ENCODE data around the gene PRLH.
"Not testable (repeated sequence)": the region's sequence is repeated elsewhere in the genome, so short reads cannot be mapped to it uniquely, and the experiment has no call there.

Gene PRLH

DNA sequence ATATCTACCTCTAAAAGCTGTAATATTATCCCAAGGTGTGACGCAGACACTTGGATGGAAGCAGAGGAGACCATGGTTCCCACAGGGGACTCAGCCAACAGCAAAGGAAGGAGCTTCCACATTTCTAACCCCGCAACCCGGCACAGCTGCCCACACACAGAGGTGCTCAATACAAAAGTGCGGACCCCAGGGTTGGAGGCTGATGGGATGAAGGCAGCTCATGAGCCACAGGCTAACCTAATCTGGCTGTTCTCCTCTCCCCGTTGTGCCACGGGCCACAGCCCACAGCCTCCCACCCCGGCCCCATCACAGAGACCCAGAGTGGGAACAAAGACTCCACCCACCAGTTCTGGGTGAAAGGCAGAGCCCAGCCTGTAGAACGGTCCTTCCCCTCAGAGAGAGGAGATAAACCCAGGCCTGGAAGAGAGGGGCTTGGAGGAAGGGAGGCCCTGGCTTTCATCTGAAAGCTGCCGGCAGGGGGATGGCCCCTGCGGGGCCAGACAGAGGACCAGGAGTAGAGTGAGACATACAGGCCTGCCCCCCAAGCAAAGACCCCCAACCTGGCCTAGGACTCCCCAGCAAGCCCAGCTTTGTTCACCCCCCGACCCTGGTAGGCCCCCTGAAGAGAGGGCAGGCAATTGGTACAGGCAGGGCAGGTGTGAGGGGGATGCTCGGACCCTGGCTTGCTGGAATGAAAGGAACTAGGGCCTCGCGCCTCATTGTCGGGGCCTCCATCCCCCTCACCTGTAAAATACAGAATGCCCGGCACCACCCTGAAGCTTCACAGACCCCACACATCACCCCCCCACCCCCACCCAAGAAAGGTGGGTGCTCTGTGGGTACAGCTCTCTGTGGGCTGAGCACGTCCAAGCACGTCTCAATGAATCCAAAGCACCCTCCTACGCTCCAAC, 17.3 kb downstream of the PRLH start:
- DNase-seq = no peak

DNA sequence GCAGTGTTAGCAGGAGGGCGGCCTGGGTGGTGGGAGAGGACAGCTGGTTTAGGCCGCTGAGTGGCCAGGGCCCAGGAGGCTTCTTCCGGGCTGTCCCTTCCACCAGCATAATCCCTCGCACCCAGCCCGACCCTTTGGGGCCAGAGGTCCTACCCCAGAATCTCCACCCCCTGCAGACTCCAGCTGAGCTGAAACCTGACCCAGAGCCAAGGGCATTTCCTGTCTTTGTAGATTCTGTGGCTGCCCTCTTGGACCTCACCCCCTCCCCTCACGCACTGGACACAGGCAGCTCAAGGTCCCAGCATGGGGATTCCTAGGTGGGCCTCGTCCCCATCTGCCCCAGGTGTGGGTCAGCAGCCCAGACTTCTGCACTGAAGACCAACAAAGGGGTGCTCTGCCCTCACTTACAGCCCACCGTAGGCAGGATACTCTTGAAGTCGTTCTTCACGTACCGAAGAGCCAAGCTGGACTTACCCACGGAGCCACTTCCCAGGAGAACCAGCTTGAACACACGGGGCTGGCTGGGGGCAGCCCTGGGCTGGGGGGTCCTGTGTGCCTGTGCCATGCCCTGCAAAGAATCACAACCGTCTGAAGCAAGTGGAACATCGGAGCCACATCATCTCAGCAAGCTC, 19.3 kb downstream of the PRLH start:
- DNase-seq = no peak

DNA sequence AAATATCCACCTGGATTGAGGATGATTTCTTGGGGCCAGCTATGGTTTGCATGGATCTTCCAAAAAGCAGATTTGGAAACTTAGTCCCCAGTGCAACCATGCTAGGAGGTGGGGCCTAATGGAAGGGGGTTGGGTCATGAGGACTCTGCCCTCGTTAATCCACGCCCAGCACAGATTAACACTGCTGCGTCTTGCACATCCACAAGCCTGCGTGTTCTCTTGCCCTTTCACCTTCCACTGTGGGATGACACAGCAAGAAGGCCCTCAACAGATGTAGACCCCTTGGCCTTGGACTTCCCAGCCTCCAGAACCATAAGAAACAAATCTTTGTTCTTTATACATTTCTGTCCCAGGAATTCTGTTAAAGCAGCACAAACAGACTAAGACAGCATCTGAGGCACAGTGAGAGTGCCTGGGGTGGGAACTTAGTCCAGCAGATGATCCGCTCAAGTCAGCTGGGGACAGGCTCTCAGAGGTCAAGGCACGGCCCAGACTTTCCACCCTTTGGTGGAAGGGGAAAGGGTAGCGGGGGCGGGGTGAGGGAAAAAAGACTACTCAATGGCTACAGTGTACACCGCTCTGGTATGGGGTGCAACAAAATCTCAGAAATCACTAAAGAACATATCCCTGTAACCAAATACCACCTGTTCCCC, 21.8 kb downstream of the PRLH start:
- DNase-seq = no peak

DNA sequence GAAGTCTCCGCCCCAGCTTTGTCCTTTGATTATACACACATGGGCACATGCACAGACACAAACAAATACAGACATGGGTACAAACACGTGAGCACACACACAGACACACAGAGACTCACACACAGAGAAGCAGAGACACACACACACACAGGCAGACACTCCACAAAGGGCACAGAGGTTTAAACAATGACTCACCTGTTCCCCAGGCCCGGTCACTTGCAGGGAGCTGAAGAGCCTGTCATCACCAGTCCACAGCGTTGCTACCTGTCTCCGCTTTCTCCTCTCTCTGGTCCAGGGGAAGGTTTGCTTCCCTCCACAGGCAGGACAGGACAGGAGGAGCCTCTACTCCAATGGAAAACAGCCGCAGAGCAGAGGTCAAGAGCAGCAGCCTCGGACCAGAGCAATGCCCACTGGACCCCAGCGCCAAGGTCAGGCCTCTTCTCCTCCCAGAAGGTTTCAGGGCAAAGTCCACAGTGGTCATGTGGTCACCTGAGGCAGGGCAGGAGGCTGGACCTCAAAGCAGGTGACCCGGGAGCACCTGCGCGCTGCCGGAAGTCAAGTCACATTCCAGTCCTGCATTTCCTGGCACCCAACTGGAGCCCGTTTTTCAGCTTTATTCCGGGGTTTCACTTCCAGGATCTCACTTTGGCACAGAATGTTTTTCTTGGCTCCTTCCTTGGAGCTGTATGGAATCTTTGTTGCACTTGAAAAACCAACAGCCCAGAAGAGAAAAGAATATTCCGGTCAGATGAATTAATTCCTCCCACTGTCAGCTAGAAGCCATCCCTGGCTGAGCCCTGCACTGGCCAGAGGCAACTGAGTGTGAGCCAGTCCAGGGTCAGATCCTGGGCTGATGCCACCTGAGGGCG, 24.1 kb downstream of the PRLH start, which contains the start of gene RAB17:
Gene RAB17 (minus strand): TSS at position 463 of the 869 bp plus-strand sequence. CDS start 4,580 bp downstream, outside the sequence.
- no peak for DNase-seq

DNA sequence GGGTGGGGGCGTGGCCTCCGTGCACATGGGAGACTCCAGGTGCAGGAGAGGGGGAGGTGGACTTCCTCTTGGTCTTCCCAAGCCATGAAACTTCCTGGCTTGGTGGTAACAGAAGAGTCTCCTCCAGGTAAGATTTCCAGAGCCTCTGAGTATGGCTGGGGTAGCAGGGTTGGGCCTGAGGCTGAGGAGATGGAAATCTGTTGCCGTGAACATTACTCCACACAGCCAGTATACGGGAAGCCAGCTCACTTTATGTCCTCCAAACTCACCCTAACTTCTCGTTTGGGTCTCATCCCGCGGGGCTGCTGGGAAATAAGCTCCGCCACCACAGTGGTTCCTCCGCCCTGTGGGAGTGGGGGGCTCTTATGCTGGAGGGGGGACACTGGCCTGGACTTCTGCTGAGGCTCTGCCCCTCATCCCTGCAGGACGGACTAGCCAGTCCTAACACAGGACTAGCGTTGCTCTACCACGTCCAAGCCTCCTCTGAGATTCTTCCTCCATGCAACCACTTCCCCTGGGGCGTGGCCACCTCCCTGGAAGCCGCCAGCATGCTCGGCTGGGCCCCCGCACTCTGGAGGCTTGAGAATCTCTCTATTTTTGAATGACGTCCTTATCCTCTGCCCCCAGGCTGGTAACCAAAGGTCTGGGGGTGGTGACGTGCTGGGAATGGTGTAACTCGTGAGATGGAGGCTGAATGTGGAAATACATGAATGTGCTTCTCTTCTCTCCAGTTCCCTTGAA, 24.9 kb downstream of the PRLH start:
- no peak for DNase-seq

DNA sequence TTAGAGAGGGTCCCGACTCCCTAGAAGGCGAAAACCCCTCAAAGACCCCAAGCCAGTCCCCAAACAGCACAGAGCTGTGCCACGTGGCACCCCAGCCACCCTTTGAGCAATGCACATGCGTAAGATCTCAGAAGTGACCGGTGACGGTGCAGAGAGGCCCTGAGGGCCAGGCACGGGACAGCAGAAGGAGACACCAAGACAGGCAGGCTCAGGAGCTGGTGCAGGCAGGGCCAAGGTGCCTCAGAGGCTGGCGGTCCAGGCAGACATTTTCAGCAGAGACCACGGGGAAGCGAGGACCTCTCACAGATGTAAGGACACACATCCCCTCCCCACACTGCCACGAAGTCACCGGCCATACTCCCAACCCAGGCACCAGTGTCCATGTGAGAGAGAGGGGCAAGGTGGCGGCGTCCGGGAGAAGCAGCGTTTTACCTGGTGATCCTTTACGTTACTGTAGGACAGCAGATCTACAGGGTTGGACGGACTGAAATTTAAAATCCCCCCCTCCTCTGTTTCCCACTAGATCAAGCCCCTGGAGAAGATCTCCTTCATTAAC, 26.1 kb downstream of the PRLH start:
- DNase-seq = no peak

DNA sequence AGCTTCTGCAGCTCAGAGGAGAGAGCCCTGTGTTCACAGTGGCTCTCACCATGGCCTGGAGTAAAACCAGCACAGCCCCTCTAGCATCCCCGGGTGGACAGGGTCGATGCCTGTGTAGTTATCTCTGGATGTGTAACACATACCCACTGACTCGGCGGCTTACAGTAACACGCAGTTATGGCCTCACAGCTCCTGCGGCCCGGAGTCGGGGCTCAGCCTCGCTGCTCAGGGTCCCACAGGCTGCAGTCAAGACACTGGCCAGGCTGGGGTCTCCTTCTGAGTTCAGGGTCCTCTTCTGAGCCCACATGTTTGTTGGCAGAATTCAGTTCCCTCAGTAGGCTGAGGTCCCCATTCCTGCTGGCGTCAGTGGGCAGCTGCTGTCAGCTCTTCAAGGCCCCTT, 26.7 kb downstream of the PRLH start:
- no peak for DNase-seq

DNA sequence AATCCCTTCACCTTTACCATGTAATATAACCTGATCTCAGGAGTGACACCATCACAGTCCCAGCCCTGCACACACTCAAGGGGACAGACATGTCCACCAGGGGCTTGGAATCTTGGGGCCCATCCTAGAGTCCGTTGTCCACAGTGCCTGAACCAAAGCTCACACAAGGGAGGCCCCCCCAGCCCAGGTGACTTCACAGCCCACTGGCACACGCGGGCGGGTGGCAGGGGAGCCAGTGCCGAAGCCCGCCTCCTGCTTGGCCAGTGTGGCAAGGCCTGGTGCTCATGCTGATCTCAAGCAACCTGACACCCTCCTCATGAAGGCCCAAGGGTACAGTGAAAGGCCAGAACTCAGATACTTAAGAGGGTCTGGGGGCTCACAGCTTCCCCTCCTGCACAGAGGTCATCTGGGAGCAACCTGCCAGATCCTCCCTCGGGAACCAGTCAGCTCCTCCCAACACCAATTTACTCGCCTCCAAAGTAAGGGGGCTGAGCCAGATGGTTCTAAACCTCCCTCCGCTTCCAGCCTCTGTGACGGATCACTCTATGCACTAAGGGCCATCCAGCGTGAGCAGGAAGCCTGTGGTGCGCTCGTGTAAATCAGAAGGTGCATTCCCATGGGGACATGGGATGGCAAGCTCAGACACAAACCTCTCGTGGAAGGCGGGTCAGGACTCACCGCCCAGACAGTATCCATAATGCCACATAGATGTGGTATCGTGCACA, 27.4 kb downstream of the PRLH start:
- no peak for DNase-seq

DNA sequence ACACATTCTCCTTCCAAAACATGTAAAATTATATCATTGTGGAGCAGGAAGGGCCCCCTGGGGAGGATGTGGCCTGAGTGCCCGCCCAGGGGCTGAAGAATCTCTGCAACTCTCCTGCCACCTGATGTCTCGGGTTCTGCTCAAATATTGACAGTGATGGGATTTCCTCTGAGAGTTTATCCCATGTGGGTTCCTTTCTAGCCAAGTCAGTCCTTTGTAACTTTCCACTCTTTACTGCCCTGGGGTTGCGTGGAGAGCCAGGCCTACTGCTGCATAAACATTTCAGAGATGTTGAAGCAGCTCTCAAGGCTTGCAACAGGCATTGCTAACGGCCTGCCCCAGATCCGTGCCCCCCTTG, 28.1 kb downstream of the PRLH start:
- no peak for DNase-seq

DNA sequence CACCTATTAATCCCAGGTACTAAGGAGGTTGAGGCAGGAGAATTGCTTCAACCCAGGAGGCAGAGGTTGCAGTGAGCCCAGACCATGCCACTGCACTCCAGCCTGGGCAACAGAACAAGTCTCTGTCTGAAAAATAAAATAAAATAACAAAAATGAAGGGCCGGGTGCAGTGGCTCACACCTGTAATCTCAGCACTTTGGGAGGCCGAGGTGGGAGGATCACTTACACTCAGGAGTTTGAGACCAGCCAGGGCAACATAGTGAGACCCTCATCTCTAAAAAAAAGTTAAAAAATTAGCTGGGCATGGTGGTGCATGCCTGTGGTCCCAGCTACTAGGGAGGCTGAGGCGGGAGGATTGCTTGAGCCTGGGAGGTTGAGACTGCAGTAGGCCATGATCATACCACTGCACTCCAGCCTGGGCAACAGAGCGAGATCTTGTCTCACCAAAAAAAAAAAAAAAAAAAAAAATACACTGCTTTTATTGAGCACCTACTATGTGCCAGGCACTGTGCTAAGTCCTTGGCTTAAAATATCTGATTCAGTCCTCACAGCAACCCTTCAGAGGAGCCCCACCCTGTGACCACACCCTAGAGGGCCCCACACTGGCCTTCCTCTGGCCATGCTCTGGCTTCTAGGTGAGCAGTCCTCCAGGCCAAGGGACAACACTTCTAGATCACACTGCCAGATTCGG, 29.6 kb downstream of the PRLH start:
- DNase-seq = not testable (repeated sequence)

DNA sequence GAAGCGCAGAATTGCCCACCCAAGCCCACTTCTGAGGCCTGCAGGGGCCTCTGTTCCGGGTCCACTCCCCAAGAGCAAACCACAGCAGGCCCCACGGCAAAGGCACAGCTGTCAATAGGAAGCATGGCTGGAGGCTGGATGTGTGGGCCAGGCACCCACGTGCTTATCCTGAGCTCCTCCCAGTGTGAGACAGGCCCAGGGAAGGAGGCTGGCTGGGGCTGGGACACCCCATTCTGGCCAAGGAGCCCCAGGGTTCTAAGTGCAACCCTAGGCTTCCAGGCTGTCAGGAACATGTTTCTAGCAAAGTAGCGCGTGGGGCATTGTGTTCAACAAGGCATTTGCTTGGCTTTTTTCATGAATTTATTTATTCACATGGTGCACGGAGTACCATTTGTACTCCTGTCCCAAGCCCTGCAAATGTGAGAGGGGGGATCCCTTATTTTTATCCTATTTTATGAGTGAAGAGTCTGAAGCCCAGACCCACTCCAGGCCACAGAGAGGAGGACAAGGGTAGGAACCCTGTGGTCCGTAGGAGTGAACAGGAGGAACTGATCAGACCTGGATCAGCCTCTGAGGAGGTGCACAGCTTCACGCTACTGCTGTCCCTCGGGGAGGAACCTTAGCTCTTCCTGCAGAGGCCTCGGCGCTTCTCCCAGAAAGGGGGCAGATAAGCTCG, 30.3 kb downstream of the PRLH start:
- DNase-seq = no peak

DNA sequence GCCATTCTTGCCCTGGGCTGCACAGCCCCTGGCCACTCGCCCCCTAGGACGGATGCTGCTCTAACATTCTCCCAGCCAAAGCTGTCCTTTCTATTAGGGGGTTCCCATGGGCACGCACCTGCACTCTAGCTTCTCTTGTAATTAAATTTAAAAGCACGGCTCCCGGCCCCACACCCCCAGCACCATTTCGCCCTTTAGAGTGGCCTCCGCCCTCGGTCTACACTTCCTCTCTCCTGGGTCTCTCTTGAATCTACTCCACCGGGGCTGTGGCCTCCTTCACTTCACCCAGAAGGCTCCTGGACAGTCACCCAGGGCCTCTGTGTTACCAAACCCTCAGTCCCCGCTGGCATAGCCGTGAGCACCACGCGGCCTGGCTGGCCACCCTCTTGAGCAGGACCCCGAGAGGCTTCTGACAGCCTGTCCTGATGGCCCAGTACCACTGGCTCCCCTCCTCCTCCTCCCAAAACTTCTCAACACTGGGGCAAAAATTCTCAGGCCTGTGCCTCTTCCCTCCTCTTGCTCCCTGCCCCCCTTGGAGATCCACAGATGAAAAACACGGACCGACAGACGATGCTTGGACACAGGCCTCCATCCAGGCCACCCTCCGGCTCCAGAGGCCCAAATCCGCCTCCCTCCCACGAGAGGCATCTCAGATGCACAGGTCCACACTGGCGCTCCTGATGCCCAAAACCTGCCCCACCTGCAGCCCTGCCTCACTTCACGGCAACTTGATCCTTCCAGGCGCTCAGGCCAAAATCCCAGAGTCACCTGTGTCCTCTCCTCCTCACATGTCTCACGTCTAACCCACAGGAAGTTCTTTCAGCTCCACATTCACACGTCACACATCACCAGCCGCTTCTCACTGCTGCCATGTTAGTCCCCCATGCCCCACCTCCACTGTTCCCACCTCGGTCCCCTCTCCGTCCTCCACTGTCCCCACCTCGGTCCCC, 31.1 kb downstream of the PRLH start:
- no peak for DNase-seq

DNA sequence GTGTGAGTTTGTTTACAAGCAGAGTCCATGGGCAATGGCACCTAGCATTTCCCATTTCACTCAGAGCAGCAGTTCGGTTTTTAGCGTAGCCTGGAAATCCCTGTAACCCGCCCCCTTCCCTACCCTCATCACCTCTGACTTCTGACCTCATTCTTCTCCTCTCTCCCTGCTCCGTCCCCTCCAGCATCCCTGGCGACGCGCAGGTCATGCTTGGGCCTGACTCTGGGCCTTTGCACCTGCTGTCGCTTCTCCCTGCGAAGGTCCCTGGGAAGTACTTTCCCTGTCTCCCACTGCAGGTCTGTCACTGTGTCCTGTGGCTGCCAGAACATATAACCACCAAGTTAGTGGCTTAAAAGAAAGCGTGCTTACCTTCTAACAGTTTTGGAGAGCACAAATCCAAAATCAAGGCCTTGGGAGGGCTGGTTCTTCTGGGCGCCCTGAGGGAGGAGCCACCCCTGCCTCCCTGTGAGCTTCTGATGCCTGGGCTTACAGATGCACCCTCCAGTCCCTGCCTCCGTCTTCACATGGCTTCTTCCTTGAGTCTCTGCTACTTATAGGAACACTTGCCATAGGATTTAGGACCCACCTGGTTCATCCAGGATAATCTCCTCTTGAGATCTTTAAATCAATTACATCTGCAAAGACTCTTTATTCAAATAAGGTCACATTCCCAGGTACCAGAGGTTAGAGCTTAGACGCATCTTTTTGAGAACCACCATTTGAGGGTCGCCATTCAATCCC, 32.3 kb downstream of the PRLH start:
- DNase-seq = no peak

DNA sequence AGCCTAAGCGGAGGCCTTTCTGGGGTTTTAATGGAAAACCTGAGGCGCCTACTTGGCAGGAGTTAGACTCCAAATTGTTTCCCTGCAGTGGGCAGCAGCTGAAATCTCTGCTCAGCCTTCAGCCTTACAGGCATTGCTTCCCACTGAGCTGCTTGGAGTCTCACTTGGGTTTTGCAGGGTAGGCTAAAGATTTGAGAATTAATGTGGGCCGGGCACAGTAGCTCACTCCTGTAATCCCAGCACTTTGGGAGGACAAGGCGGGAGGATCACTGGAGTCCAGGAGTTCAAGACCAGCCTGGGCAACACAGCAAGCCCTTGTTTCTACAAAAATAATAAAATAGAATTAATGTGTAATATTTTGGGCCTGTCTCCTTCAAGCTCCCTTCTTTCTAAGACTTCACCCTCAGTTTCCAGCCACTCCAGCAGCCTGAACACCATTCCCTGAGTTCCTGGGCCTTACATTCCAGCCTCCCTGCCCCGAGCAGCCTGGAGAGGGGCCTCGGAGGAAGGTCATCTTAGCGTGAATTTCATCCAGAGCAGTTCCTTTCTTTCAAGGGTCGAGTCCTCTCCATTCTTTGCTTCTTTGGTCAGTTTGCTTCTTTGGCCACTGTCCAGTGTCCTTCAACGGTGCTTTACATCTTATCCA, 33.2 kb downstream of the PRLH start:
- DNase-seq = no peak

DNA sequence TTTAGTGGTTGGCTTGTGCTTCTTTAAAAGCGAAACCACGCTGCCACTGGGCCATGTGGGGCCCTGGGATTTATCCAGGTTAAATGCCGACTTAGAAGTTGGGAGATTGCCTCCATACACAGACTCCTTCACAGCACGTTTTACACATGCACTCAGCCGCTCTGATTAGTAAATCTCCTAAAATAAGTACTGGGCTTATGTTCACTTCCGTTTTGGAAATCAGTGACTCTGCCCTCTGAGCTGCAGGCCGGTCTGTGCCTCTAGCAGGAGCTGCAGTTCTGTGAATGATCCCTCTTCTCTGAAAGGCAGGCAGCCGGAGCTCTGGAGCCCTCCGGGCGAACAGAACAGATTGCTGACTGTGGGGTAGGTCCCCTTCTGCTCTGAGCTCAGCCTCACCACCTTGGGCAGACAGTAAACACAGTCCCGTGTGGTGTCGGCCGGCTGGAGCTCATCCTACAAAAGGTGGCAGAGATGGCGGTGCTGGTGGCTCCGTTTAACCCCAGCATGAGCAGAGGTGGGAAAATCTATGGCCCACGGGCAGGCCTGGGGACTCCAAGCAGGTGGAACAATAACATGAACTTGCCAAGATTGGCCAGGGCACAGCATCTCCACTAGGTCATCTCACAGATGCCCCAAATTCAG, 34.0 kb downstream of the PRLH start:
- DNase-seq = no peak

DNA sequence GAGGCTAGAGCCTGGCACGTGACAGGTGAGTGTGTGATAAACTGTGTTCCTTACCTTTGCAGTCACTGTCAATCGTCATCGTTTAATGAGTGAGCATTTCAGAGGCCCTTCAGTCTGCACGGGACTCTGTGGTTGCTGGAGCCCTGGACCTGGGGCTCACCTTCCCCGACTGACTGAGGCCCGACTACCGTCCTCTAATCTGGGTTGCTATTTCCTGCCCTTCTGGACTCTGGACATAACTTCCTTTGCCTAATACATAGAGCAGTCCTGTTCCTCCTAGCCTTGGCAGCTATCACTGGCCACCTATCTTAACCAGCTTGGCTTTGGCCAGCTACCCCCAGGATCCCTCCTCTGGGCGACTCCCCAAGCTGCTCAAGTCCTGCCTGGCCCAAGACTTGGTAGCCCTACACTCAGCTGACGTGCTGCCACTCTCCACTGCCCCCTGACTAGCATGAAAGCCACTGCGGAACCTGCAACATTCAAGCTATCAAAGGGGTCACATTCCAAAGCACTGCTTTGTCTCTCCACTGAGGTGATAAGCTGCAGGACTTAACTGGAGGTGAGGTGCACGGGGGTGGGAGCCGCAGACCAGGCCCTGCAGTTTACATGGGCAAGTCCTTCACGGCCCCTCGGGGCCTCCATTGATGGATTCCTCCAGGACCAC, 35.2 kb downstream of the PRLH start:
- DNase-seq = no peak

Measured in CD4-positive, alpha-beta T cell treated with Interleukin-4 for 4 hours (primary cell).